Lower lobe of right lung (tissue), 2 donors: Measurements from ENCODE around the gene SKP2. TPM values are rescaled to one million over a fixed set of nuclear protein-coding genes. Genes with fewer than 3 reads are reported as not detected.

Experiments used
- ATAC-seq, 2 donors: fragments of 200-7000 bp; cut with Tn5 transposase; one replicate each; pipeline ENCODE4 v1.9.1; 2020 to 2022; ENCODE audit warnings: mild to moderate bottlenecking in 2 of 2, moderate library complexity in 2 of 2
- DNase-seq: peaks from one replicate; pipeline ENCODE4 v3.0.0-alpha.2; 2020
- H3K27ac ChIP-seq: fragments of 200-600 bp; one replicate; pipeline ENCODE4 v1.8.0; 2022
- H3K27me3 ChIP-seq: fragments of 200-600 bp; one replicate; pipeline ENCODE4 v1.8.0; 2022; ENCODE audit warnings: low read depth
- H3K36me3 ChIP-seq: fragments of 200-600 bp; one replicate; pipeline ENCODE4 v1.8.0; 2022; ENCODE audit warnings: mild to moderate bottlenecking
- H3K4me1 ChIP-seq: fragments of 200-600 bp; one replicate; pipeline ENCODE4 v1.8.0; 2022
- H3K4me3 ChIP-seq: fragments of 200-600 bp; one replicate; pipeline ENCODE4 v1.8.0; 2022; ENCODE audit warnings: mild to moderate bottlenecking
- H3K9me3 ChIP-seq: fragments of 200-600 bp; one replicate; pipeline ENCODE4 v1.8.0; 2022
- CTCF ChIP-seq: fragments of 200-600 bp; IDR thresholded peaks from one replicate; pipeline ENCODE4 v1.8.0; 2022; ENCODE audit warnings: antibody characterized with exemption, mild to moderate bottlenecking
- intact Hi-C: fragments of 100-400 bp; cut with DNase I; formaldehyde crosslinking; loops from one replicate; pipeline ENCODE4 v1.11.0; 2022
- total RNA-seq: library from RNA; stranded (reverse); fragmentation: NEBNext Ultra II Directional; extraction: Animal tissue kit (Norgen Biotek cat#: 25700); gene quantifications from one replicate; pipeline ENCODE4 v1.2.1, GENCODE V29; 2021
- donor health status: DM: no; HTN: yes; CAD: no; lungs with severe emphysema.

SKP2 gene
- total RNA-seq, 1 donor from 2014 or later: 15.6 TPM

GRCh38 chr5:36170832-36171424, 19.0 kb downstream of the SKP2 start:
- no peak overlapping the region for H3K27ac ChIP-seq
- intact Hi-C loops: no loop called here
- H3K9me3 ChIP-seq: no peaks in the 10 kb centered on the region
- H3K36me3 ChIP-seq: peaks cover 92% of the 10 kb centered on the region
- no peak for TF ChIP-seq CTCF
- no peak overlapping the region for H3K4me3 ChIP-seq
- DNase-seq (no peak), ATAC-seq (no peak)
- no peaks in the 10 kb centered on the region for H3K27me3 ChIP-seq
- H3K4me1 ChIP-seq: no peaks in the 10 kb centered on the region

GRCh38 chr5:36172599-36172998, 20.7 kb downstream of the SKP2 start:
- H3K36me3 ChIP-seq: peaks cover 87% of the 10 kb centered on the region
- H3K27me3 ChIP-seq: no peaks in the 10 kb centered on the region
- DNase-seq (no peak), ATAC-seq (no peak)
- intact Hi-C loops: no loop called here
- H3K9me3 ChIP-seq: no peaks in the 10 kb centered on the region
- H3K27ac ChIP-seq: no peak overlapping the region
- no peaks in the 10 kb centered on the region for H3K4me1 ChIP-seq
- TF ChIP-seq CTCF: no peak
- H3K4me3 ChIP-seq: no peak overlapping the region

GRCh38 chr5:36173426-36173825, 21.5 kb downstream of the SKP2 start:
- H3K27ac ChIP-seq: no peak overlapping the region
- H3K4me1 ChIP-seq: no peaks in the 10 kb centered on the region
- peaks cover 85% of the 10 kb centered on the region for H3K36me3 ChIP-seq
- no peak overlapping the region for H3K4me3 ChIP-seq
- TF ChIP-seq CTCF: no peak
- ATAC-seq (no peak), DNase-seq (no peak)
- H3K27me3 ChIP-seq: no peaks in the 10 kb centered on the region
- H3K9me3 ChIP-seq: no peaks in the 10 kb centered on the region
- intact Hi-C loops: no loop called here

GRCh38 chr5:36174119-36174518, 22.2 kb downstream of the SKP2 start:
- intact Hi-C loops: no loop called here
- no peaks in the 10 kb centered on the region for H3K4me1 ChIP-seq
- ATAC-seq (no peak), DNase-seq (no peak)
- TF ChIP-seq CTCF: no peak
- peaks cover 85% of the 10 kb centered on the region for H3K36me3 ChIP-seq
- no peak overlapping the region for H3K4me3 ChIP-seq
- no peaks in the 10 kb centered on the region for H3K9me3 ChIP-seq
- no peak overlapping the region for H3K27ac ChIP-seq
- no peaks in the 10 kb centered on the region for H3K27me3 ChIP-seq

GRCh38 chr5:36175043-36175442, 23.1 kb downstream of the SKP2 start:
- Histone ChIP-seq H3K9me3 (no peaks in the 10 kb centered on the region), H3K27ac (no peak overlapping the region)

More at GRCh38 chr5:36175043-36175442, 23.1 kb downstream of the SKP2 start:
- no peak for DNase-seq
- no peaks in the 10 kb centered on the region for H3K27me3 ChIP-seq
- H3K36me3 ChIP-seq: peaks cover 85% of the 10 kb centered on the region
- H3K4me1 ChIP-seq: no peaks in the 10 kb centered on the region
- H3K4me3 ChIP-seq: no peak overlapping the region
- intact Hi-C loops: no loop called here
- no peak for ATAC-seq
- no peak for TF ChIP-seq CTCF
